NCI-H1436 (cell line): ENCODE results near the gene PAMR1.
"Not testable (repeated sequence)": the region's sequence is repeated elsewhere in the genome, so short reads cannot be mapped to it uniquely, and the experiment has no call there.

Source experiments
- DNase-seq: peaks from one replicate; lab custom pipeline; 2025; lab: John Stamatoyannopoulos, UW

Gene PAMR1

GRCh38 chr11:35525501-35526175 is at the start of gene PAMR1:
Gene PAMR1, minus strand, starts transcription at chr11:35525616. Its CDS starts 31 bp downstream, at chr11:35525585.
- DNase-seq, result no peak

- no peak for DNase-seq
These were observed 46.3 kb upstream of the PAMR1 start for GRCh38 chr11:35571696-35572095.

GRCh38 chr11:35567737-35568465 is 42.5 kb upstream of the PAMR1 start:
- DNase-seq, result no peak

DNA sequence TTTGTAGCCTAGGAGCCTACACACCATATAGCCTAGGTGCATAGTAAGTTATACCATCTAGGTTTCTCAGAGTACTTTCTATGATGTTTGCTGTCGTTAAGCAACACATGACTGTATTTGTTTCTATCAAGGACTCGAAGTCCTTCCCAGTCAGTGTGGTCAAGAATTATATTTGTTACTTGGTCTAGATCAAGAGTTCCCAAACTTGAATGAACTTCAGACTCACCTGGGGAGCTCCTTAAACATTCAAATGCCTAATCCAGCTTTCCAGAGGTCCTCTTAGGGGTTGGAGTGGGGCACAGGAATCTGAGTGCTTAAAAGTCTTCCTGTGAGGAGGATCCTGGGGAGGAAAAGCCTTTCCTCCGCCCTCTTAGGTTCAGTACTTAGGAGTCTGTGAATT is 41.5 kb upstream of the PAMR1 start:
- DNase-seq, result no peak

DNA sequence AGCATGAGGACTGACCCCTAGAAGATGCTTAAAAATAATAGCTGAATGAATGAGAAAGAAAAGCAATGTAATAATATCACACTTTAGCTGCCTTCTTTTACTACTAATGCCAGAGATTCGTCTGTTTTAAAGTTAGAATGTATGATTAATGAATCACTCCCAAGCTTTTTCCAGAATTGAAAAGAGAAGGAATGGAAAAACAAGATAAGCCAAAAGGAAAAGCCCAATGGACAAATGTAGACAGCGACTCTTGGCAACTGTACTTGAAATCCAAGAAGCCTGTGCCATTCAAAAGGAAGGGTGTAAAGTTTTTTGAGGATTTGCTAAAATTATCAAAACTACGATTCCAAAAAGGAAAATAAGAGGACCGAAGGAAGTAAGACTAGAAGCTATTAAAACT is 40.8 kb upstream of the PAMR1 start:
- DNase-seq, result no peak

GRCh38 chr11:35564245-35564595 is 38.8 kb upstream of the PAMR1 start:
- no peak for DNase-seq

GRCh38 chr11:35563484-35564244 is 38.2 kb upstream of the PAMR1 start:
- no peak for DNase-seq

- DNase-seq, result no peak
These were observed 34.5 kb upstream of the PAMR1 start for GRCh38 chr11:35559949-35560348.

DNA sequence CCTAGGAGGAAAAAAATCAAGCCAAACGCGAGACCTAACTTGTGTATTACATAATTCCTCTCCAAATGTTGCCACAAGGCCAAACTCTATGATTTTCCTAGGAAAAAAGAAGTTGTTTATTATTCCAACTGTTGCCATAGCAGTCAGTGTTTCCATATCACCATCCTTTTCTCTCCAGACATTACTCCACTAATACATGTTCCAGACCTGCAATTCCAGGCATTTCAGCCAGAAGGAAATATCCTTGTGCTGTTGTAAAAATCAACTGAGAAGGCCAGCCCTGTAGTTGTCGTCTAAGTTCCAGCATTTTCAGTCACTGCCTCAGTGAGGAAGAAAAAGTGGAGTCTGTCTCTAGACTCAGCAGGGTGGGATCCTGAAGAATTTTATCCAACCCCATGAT is 33.1 kb upstream of the PAMR1 start:
- DNase-seq, result no peak

DNA sequence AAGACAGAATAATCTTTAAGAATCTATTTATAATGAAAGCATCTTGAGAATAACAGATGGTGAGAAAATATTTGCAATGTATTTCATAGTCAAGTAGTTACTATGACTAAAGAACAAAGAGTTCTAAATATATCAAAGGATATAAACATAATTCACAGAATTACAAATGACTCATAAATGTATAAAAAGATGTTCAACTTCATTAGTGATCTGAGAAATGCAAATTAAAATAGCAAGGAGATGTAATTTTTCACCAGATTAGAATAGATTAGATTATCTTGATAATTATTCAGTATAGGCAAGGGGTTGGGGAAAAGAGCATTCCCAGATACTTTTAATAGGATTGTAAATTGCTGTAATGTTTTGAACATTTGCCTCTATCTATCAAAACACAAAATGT is 30.1 kb upstream of the PAMR1 start:
- DNase-seq, result no peak

DNA sequence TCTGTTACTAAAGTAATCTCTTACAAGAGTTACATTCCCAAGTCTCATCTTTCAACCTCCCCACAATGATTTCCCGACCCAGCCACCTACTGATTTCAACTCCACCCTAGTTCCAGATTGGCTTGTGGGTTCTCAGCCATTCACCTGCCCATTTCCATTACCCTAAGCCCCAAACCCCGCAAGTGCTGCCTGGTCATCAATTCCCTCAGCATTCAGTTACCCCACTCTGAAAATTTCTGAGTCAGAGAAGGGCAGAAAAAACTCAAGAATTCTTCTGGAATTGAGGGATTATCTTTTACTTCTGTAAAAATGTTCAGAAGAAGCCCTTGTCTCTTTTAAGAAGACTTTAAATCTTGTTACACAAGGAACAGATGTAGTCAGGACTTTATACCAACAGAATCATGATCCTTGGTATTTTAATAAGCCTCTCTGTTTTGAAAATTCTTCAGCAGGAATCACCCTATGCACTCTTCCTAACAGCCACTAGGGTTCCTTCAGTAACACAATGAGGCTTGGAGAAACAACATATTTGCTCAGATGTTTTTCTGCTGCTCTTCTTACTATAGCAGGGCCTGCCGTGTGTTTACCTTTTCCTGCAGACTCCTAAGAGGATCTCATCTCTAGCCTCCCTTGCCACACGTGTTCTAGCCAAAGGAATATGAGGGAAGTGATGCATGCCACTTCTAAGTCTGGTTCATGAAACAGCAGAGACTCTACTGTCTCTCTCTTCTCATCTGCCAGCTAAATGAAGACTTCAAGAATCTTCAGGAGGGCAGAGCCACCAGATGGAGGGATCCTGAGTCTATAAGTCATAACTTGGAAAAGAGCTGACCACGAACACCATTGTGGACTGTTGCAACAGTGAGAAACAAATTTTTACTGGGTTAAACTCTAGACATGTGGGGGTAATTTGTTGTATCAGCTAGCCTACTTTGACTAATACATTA is 29.3 kb upstream of the PAMR1 start:
- no peak for DNase-seq

- no peak for DNase-seq
These were observed 28.4 kb upstream of the PAMR1 start for GRCh38 chr11:35553831-35554230.

GRCh38 chr11:35553021-35553420 is 27.6 kb upstream of the PAMR1 start:
- DNase-seq, result no peak

DNA sequence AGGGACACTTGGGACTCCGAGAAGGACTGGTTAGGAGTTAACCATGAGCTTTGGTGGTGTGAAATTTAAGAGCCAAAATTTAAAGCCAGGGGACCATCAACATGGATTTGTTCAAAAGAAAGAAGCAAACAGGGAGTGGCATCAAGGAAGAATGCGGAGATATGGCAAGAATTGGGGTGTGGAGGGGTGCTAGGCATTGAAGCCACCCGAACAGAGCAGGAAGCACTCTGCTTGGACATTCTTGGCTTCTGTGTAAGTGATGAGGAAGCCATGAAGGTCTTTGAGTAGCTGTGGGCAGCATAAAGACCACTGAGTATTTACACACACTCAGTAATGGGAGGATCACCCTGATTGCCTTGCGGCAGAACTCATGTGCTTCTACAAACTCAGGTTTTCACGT is 27.2 kb upstream of the PAMR1 start:
- no peak for DNase-seq

DNA sequence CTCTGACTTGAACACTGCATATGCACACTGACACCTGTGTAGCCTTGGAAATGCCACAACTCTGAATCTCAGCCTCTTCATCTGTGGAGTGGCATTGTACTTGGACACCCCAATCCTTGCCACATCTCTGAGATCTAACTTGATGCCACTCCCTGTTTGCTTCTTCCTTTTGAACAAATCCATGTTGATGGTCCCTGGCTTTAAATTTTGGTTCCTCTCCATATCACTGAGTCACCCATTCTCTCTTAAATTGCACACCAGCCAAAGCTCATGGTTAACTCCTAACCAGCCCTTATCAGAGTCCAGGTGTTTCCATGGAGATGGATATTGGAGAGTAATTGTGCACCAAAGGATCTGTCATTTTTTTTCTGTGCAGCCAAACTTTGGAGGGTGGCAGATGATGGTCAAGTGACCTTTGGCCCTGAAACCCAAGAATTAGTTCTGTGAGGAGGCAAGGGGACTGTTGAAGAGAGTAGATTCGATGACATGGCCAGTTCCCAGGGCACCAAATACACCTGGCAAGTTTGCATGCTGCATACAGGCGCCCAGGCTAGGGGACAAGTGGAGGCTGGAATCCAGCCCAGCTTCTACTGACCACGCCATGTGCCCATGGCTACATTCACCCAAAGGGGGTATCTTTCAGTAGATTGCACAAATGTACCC is 25.1 kb upstream of the PAMR1 start:
- DNase-seq, result no peak

GRCh38 chr11:35549787-35550186 is 24.4 kb upstream of the PAMR1 start:
- DNase-seq, result no peak

- no peak for DNase-seq
These were observed 23.6 kb upstream of the PAMR1 start for GRCh38 chr11:35548925-35549561.

- DNase-seq, result not testable (repeated sequence)
These were observed 22.6 kb upstream of the PAMR1 start for GRCh38 chr11:35547995-35548394.

GRCh38 chr11:35546317-35546716 is 20.9 kb upstream of the PAMR1 start:
- DNase-seq, result no peak

- DNase-seq, result no peak
These were observed 20.1 kb upstream of the PAMR1 start for GRCh38 chr11:35545391-35546003.
